T-helper 1 cell treated with Interleukin-12 subunit alpha and Interleukin-12 subunit beta and Interleukin-4 antibody, amounts not matched to agents 30 ng/mL and 1 ng/mL, for 36 hours (primary cell): ENCODE data around the gene STX1B. TPM values are rescaled to one million over a fixed set of nuclear protein-coding genes. Genes with fewer than 3 reads are reported as not detected.
"Not testable (repeated sequence)": the region's sequence is repeated elsewhere in the genome, so short reads cannot be mapped to it uniquely, and the experiment has no call there.

Source experiments
- intact Hi-C: fragments of 100-400 bp; cut with micrococcal nuclease; formaldehyde crosslinking; loops from one replicate; pipeline ENCODE4 v1.15.1; 2024
- total RNA-seq: library from RNA; stranded (reverse); gene quantifications from 2 replicates; pipeline ENCODE4 v1.2.3, GENCODE V29; 2022

Gene STX1B
- total RNA-seq, 1 donor from 2014 or later: 1.5 TPM

DNA sequence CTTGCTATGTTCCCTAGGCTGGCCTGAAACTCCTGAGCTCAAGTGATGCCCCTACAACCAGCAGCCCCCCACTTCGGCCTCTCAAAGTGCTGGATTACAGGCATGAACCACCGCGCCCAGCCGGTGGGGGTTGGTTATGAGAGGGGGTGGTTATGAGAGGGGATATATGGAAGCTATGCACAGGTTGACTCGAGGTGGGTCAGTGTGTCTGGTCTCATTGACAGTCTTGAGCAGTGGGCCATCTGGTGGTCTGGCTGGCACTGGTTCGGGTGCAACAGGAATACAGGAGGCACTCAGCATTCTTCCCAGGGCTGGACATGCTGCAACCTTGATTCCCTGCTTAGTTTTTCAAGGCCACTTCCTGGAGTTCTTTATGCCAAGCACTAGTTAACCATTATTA is 5.6 kb upstream of the STX1B start:
- intact Hi-C loops: no loop called here

DNA sequence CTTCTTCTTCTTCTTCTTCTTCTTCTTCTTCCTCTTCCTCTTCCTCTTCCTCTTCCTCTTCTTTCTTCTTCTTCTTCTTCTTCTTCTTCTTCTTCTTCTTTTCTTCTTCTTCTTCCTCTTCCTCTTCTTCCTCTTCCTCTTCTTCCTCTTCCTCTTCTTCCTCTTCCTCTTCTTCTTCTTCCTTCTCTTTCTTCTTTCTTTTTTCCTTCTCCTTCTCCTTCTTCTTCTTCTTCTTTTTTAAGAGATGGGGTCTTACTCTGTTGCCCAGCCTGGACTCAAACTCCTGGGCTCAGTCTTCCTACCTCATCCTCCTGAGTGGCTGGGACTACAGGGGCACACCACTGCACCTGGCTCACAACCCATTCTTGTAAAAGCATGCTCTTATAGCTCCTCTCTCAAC is 2.9 kb upstream of the STX1B start:
- intact Hi-C loops: not testable (repeated sequence)

GRCh38 chr16:31011815-31012214 is 1.4 kb upstream of the STX1B start:
- intact Hi-C loops: not testable (repeated sequence)

GRCh38 chr16:31009894-31010584 is 399 bp downstream of the STX1B start:
- intact Hi-C loops: loop anchor here (1.0 kb wide), 1 partner anchor 13 kb away; no protein-coding TSS in a partner anchor

- intact Hi-C loops: no loop called here
Observed at GRCh38 chr16:31009120-31009519, 1.3 kb downstream of the STX1B start.

DNA sequence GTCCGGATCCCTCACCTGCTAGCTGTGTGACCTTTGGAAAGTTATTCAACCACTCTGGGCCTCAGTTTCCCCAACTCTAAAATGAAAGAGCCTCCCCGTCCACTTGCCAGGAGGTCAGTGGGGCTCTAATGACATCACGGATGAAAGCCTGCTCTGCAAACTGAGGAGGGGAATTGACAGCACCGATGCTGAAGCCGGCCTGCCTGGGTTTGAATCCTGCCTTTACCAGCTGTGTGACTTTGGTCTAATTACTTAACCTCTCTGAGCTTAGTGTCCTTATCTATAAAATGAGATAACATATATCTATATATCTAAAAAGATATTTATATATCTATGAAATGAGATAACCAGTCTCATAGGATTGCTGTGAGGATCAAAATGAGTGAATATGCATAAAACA is 1.9 kb downstream of the STX1B start:
- intact Hi-C loops: no loop called here

DNA sequence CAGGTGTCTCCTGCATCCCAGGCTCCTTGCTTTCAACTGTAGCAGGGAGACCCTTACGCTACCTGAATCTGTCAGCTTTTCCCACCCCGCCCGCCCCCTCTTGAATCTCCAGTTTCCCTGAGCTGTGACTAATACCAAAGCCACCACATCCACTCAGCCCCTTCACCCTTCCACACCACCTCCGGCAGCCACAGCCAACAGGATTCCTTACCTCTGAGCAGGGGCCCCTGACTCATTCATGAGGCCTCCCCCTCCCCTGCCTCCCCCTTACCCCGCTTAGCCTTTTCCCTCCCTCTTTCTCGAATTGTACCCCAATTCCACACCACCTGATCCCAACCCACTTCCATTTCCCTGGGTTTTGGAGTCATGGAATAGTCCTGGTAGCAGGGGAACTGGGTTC is 2.3 kb downstream of the STX1B start:
- intact Hi-C loops: no loop called here

DNA sequence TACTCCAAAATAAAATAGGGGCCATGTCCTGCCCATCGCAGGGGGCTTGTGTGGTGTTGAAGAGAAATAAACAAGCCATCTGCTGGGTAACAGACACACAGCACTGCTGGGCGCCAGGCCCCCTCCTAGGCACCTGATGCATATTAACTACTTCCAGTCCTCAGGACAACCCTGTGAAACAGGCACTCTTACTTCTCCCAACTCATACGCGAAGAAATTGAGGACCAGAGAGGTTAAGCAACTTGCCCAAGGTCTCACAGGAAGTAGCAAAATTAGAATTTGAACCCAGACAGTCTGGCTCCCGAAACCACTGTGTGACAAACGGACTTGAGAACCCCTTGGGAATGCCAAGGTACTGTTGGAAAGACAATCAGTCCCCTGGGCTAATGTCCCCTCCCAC is 2.8 kb downstream of the STX1B start:
- intact Hi-C loops: no loop called here

GRCh38 chr16:31006589-31006988 is 3.8 kb downstream of the STX1B start:
- intact Hi-C loops: no loop called here

- intact Hi-C loops: no loop called here
Observed at GRCh38 chr16:31006086-31006385, 4.4 kb downstream of the STX1B start.

- intact Hi-C loops: no loop called here
Observed at GRCh38 chr16:31005350-31006085, 4.9 kb downstream of the STX1B start.

GRCh38 chr16:31004658-31005057 is 5.8 kb downstream of the STX1B start:
- intact Hi-C loops: no loop called here

DNA sequence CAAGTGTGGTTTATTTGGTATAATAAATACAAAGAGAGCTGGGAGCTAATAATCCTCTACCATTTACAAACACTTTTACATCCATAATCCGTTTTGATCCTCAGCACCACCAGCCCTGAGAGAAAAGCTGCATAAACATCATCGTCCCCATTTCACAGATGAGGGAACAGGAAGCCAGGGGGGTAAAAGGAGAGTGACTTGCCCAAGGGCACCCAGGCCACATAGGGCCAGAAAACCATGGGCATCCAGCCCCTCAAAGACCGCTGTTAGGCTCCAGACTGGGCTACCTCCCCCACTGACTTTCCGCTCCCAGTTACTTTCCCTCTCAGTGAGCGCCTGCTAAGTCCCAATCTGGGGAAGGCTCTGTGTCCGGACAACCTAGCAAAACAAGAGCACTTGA is 6.7 kb downstream of the STX1B start:
- intact Hi-C loops: no loop called here

DNA sequence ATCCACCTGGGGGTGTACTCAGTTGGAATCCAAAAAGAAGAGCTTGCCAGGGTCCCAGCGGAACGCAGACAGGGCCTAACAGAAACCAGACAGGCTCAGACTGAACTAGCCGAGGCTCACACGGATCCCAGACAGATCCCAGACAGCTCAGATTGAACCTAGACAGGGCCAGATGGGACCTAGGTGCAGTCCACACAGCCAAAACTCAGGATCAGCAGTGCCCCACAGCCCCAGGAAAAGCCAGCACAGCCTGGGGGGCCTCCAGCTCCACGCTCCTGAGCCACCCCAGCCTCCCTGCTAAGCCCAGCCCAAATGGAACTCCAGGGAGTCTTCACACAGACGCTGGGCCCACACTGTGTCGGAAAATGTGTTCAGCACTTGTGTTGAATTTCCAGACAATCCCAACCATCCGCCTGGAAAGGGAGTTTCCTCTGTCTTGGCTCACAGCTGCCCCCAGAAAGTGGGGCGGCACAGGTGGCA is 7.5 kb downstream of the STX1B start:
- intact Hi-C loops: no loop called here

- intact Hi-C loops: no loop called here
Observed at GRCh38 chr16:31002250-31002700, 8.2 kb downstream of the STX1B start.

GRCh38 chr16:31001507-31002249 is 8.8 kb downstream of the STX1B start:
- intact Hi-C loops: no loop called here

DNA sequence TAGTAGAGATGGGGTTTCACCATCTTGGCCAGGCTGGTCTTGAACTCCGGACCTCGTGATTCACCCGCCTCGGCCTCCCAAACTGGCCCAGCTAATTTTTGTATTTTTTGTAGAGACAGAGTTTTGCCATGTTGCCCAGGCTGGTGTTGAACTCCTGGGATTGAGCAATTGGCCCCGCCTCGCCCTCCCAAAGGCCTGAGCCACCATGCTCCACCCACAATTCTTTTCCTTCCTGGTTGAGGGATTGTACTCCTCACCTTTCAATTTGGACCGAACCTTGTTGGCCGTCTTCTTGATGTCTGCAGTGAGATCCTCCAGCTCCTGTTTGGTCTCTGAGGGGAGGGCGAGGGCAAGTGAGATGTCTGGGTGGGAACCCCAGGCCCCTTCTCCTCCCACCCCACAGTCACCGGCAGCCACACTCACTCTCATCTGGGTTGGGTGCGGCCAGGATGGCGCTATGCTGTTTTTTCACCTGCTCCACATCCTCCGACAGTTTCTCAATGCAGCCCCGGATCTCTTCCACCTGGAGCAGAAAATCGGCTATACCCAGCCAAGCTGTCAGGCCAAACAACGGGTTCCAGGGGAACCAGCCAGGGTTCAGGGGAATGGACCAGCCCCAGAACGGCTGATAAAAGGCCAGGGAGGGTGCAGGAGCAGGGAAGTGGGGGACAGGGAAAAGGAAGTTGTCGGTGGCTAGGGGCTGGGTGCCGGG is 9.6 kb downstream of the STX1B start:
- intact Hi-C loops: no loop called here

- intact Hi-C loops: loop anchor here (5.0 to 10.0 kb wide), 3 partner anchors 178 to 426 kb away; partner anchors contain the start of genes COX6A2 and ITGAX
Observed at GRCh38 chr16:30998852-30999761, 11.3 kb downstream of the STX1B start.

DNA sequence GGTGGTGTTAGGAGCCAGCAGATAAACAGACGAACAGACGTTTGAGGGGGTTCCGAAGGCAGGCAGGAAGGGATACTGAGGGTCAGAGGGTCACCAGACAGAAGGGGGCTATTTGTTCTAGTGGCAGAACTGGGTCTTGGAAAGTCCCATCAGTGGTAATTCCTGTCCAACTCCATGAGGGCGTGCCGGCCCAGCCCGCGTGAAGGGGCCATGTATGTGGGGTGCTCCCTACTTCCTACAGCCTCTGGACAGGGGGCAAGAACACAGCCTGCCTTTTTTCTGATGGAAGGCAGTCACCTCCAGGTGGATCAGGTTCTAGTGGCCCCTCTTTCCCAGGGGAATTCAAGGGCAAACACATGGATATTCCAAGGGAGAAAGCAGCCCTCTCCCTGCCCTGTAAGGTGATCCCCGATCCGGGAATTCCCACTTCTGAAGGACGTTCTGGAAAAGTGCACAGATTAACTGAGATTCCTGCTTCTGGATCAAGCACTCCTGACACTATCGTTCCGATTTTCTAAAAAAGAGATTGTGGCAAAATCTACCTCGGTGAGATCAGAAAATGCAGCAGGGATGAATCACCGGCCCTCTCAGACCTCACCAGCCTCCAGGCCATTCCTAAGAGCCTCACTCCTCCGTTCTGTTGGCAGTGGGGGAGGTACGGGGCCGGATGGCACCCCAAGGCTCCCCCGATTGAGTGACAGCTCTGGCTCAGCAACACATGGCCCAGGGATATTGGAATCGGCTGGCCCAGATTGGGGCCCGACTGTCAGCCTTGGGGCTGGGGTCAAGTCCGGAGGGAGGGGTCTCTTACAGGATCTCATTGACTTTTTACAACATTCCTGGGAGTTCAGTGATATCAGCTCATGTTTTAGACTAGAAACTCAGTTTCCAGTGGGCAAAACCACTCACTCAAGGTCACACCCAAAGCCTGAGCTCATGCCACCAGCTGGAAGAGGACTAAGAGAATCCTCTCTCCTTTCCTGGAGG is 12.4 kb downstream of the STX1B start:
- intact Hi-C loops: loop anchor here (1.0 to 10.0 kb wide), 15 partner anchors 12 to 875 kb away; partner anchors contain the start of genes ARMC5, CFAP119, COX6A2 and HSD3B7
